GOT3 (cell line): ENCODE data around the gene KBTBD12.

Source experiments
- DNase-seq: peaks from one replicate; lab custom pipeline; 2025; ENCODE audit warnings: mixed read lengths; lab: John Stamatoyannopoulos, UW

Gene KBTBD12

DNA sequence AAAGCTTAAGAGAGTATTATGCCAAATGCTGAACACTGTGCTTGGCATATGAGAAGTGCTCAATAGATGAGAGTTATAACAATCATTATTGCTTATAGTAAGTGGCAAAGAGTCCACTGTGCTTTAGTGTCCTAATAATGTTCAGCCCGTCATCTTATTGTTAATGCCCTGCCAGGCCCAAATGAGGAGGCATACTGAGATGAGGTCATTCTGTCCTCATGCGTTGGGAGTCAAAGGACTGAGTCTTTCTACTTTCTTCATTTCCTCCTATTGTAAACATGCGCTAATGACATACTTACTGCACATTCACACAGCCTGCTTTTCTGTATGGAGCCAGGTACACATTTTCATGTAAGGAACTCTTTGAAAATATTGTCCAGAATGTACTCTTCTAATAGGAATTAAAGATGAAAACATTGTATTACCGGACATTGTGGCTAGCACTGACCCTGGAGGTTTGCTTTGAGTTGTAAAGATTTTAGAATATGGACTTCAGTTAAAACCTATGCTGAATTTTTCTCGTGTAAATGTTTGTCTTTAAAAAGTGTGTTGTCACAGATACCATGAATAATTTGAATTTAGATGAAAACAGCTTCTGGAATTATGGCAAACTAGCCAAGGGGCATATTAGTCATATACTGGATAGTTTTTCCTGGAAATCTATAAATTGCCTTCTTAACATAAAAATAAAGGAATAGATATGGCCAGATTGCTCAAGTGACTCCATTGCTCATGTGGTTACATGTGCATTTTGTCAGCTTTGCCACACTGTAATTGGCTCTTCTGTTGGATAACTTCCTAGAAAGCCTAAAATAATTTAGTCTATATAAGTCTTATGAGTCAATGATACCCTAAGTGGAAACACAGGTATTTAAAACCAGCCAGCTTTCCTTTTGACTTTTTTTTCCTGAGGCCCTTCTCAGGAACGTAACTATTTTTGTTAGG, 38.3 kb downstream of the KBTBD12 start:
- DNase-seq, result no peak

DNA sequence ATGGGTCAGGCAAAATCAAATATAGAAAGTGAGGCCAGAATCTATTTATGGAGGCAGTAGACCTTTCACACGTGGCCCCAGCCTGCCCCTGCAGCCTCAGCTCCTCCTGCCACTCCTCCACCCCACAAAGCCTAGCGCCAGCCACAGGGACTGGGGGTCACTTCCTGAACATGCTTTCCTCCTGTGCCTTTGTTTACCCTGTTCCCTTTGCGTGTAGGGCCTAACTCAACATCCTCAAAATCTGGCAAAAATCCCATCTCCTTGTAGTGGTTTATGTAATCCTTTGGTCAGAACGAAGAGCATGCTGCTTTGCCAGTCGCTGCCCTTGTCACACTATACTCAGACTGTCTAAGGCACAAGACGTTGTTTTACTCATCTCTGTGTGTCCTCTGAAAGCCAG, 39.6 kb downstream of the KBTBD12 start:
- DNase-seq, result no peak

DNA sequence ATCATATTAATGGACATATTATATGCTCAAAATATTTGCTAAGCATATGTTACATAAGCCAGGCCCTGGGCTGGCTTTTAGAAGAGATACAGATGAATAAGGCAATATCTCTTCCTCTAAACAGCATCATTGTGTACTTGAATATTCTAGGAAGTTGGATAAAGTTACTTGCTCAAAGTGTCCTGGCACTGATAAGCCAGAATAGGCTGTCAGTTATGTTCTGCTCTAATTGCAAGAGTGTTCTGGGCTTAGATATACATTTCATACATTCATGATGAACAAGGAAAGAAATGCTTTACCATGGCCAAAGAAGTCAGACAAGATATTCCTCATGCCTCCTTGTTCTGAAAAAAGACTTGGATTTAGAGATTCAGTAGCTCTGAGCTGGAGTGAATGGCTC, 40.7 kb downstream of the KBTBD12 start:
- DNase-seq, result no peak

DNA sequence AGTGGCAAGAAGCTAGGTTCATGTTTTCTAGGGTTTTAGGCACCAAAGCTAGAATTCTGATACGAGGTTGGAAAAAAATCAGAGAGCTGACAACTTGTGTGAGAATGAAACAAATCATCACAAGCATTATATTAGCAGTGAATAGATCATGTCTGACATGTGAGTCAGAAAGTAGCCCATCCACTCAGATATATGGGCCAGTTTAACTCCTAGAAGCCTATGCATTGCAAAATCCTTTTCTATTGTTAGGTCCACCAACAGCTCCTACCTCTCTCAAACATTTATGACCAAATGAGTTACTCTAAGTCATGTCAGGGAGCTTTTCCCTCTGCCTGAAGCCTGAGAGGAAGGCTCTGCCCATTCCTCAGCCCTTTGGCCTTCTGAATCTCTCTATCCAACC, 44.0 kb downstream of the KBTBD12 start:
- no peak for DNase-seq

DNA sequence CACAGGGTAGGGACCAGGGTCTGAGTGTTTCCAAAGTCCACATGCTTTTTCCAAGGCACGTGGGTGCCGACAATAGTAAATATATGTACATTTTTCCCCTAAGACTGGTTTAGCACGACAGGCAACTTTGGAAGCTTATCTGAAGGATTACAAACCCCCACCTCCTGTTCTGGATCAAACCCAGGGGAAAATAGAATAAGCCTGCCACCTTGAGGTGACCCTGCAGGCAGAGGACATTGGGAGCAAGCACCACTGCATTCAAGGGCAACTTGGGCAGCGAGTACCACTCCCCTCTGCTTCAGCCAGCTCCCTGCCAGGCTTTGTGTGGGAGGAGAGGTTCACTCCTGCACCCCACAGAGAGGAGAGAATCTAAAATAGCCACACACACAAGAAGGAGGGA, 44.8 kb downstream of the KBTBD12 start:
- DNase-seq, result no peak

DNA sequence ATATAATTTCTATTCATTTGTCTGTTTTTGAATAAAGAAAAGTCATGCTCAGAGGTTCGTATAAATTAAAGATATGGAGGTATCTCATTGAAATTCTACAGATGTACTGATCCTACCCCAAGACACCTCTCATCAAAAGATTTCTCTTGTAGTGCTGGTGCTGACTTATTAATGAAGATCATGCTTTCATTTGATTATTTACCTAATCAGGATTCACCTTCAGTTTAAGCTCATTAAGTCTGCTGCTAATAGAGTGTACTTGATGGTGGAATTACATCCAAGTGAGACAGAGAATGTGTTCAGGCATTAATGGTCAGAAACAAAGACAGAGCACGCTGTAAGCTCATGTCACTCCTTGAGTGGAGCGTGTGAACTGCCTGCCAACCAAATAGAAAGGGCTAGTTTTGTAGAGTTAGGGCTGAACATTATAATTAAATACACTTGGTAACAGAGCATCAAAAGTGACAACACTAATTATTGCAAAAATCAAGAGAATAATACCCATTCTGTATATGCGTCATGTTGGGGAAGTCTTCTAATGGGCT, 45.5 kb downstream of the KBTBD12 start:
- DNase-seq, result no peak

DNA sequence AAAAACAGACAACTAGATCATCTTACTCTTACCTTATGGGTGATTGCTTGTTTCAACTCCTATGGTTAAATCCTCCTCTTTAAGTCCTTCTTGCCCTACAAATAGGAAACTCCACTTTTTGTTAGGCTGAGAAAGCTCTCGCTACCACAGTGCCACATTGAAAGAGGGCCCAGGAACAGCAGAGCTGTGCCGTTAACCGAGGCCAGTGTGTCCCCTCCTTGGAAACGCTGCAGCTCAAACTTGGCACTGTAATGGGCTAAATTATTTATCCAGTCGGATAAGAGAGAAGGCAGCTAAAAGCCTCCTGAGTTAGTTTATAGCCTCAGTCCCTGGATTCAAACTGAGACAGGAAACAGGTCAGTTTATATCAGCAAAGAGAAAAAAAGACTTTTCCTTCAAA, 46.1 kb downstream of the KBTBD12 start:
- DNase-seq, result no peak

DNA sequence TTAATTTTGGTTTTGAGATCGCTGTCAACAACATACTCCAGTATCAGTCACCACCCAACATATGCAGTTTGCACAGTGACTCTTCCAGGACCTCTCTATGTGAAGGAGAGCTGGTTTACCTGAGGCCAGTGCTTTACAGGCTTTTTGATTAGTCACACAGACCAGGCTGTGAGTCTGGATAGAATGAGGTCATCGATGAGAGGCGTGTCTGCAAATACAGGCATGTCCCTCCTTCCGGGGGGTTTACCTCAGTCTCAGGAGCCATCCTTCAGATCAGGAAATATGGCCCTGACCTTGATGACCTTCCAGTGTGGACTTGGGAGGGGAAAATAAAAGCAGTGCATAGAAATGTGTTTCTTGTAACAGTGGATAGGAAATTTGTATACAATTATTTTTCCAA, 46.9 kb downstream of the KBTBD12 start:
- no peak for DNase-seq

DNA sequence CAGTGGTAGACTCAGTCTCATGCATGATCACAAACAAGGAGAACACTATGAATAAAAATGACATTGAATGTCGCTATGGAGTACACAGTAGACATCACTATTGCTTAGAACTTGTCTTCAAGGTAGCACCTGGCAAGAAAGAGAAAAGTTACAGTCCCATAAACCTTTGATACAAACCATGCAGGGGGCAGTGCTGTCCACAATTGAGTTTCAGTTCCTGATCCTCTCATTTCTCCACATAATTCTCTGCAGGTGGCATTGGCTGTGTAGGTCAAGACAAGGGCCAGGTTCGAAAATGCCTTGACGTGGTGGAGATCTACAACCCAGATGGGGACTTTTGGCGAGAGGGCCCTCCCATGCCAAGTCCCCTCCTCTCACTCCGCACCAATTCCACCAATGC, 47.9 kb downstream of the KBTBD12 start:
- DNase-seq, result no peak

DNA sequence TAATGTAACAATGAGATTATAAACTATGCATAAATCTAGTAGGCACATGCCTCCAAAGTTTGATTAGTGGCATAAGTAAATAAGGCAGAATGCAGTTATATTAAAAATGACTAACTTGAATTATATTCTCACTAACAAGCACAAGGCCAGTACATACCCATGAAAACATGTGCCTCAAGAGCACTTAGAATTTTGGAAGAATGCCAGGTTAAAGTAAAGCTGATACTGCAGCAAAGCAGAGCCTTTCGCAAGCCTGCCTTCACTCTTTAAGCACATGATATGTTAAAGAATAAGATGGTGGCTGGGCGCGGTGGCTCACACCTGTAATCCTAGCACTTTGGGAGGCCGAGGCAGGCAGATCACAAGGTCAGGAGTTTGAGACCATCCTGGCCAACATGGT, 49.0 kb downstream of the KBTBD12 start:
- no peak for DNase-seq

DNA sequence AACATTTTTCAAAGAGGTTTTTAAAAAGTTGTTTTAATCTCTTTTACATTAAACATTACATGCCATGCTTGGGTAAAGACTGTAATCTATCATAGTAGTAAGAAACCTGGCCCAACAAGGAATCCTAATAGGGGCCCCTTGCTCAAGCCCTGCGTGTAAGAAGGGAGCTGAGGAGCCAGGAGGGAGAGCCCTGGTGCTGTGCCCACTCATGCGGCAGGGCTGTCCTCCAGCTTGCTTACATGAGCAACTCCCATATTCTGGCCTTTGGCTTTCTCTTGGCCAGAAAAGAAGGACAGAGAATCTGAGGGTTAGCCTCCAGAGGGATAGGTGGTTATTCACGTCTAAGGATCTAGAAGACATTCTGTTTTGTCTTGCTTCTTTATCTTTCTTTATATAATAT, 49.8 kb downstream of the KBTBD12 start:
- no peak for DNase-seq

DNA sequence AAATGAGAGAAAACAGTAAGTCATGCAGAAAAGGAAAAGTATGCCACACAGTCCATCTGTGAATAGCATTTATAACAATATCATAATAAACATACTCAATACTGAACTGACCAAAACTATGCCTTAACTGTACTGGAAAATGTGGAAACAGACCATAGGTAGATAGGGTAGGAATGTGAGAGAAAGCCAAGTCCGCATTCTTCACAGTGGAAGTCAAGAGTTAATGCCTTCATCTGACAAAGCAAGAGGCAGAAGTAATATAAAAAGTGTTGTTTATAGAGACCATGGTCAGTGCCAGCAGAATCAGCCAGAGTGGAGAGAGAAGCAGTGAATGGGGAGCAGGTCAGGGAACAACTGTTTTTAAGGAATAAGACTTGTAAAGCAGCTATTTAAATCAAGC, 52.3 kb downstream of the KBTBD12 start:
- DNase-seq, result no peak

DNA sequence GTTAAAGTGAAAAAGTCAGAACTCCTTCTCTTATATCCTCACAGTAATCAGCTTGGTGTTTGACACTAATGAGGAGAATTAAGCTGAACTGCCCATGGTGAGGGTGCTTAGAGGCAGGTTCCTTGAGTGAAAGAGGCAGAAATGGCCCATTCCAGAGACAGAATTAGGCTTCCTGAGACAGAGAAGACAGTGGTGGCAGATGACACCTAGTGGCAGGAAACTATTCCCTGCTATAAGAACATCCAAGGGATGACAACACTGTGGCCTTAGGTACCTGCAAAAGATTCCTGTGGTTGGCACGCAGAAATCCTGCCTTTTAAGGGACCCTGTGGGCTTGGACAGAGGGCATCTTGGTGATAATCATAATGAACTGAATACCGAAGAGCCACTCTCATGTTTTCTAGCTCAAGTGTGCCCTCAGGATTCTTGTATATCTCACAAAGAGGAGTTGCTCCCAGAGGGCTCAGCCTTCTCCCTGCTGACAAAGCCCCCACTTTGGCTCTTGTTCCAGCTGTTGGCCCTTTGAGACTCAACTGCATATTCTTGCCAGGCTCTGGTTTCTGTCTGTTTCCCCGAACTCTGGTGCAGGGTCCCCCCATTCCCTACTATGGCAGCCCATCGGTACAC, 56.0 kb downstream of the KBTBD12 start:
- DNase-seq, result no peak

DNA sequence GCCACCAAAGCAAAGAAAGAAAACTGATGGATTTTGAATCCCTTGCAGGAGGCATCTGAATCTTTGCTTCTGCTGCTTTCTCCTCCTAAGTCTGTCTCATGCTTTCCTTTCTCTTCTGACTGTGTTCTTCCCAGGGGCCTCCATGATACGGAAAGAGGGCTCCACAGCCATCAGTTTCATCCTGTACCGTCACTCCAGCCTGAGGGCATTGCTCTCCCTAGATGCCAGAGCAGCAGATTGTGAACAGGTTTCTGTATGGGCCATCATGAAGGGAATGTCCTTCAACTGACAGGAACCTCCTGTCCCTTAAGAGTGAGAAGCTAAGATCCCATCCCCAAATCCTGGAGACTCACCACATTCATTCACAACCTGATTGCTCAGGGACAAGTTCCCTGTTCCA, 59.2 kb downstream of the KBTBD12 start:
- no peak for DNase-seq

DNA sequence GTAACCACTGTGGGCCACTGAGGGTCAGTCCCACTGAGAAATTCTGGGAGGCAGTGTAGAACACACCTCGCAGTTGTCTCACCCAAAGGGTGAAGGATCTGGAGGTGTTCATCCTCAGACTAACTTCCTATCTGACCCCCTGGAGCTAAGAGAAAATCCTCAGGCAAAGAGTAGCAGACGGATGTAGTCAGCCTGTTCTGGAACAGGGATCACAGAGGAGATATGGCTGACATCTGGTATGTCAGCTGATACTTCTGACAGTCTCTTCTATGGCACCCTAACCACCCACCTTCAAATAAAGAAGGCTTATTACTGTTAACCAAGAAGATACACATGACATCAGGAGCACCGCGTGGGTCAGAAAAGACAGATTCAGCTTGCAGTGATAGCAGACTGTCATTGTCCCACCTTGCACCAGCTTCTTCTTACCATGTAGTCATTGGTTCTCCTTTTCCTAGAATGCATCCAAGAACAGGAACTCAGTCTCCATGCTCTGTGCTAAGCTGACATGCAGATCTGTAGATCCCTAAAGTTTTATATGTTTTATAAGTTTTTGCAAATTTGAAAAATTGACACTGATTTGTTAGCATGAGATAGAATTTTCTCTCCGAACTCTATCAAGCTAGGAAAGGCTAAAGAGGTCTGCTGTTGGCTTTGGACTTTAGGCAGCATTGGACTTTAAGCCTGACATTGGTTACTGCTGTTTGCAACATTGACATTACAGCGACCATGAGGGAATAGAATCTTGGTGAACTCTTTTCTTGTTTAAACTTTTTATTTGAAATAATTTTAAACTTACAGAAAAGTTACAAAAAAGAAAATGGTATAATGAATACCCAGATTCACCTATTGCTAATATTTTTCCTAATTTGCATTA, 60.4 kb downstream of the KBTBD12 start:
- no peak for DNase-seq

DNA sequence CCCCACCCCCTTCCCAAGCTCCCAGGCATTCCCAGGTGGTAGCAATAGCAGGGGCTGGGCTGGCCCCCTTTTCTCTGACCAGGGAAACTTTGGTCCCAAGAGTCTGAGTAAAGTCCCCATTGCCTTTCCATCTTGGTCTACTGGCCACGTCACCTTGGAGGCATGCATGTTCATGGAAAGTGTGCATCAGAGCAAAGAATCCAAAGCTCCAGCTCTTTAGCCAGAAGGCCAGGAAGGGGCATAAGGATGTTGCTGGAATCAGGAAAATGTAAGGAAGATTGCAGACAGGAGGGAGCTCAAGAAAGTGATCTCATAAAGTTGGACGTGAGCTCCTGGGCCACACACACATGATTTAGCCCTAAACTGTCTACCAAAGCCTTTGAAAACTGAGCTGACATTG, 63.6 kb downstream of the KBTBD12 start:
- no peak for DNase-seq

DNA sequence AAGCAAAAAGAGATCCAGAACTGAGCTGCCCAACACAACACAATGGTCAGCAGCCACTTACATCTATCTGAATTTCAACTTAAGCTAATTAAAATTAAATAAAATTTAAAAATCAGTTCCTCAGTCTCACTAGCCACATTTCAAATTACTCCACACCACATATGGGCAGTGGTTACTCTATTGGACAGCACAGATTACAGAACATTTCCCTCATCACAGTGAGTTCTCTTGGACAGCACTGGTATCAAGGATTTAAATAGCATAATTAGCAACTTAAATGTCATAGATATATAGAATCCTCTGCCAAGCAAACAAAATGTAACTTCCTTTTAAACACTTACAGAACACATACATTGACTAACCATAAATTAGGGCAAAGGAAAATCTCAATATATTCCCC, 64.4 kb downstream of the KBTBD12 start:
- no peak for DNase-seq

DNA sequence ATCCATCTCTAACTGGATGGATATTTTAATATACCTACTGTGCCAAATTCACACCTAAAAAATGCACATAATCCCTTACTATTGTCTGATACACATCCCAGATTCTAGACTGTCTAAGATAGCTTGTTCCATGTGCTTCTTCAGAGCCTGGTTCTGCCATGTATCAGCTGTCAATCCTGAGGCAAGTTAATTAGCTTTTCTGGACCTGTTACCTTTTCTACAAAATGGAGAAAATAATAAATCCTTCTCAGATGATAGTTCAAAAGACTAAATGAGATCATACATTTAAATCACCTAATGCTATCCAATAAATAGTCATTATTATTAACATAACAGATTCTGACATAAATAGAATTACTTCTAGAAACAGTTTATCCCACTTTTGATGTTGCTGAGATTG, 66.1 kb downstream of the KBTBD12 start:
- no peak for DNase-seq

DNA sequence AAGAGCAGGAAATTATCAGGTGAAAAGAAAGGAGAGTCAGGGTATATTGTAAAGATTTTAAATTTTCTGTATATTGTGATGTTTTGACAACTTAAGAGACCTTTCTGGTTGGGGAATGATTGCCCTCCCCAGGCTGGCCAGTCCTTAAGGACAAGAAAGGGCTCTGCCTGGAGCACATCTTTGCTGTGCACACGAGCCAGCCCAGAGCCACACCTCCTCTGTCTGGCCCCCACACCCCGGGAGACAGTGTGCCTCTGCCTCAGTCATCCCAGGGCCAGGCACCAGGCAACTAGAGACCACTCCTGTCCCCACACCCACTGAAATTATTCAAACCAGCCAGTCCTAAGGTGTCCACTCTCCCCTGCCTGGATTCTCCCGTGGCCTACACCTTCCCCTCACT, 67.1 kb downstream of the KBTBD12 start:
- DNase-seq, result no peak

DNA sequence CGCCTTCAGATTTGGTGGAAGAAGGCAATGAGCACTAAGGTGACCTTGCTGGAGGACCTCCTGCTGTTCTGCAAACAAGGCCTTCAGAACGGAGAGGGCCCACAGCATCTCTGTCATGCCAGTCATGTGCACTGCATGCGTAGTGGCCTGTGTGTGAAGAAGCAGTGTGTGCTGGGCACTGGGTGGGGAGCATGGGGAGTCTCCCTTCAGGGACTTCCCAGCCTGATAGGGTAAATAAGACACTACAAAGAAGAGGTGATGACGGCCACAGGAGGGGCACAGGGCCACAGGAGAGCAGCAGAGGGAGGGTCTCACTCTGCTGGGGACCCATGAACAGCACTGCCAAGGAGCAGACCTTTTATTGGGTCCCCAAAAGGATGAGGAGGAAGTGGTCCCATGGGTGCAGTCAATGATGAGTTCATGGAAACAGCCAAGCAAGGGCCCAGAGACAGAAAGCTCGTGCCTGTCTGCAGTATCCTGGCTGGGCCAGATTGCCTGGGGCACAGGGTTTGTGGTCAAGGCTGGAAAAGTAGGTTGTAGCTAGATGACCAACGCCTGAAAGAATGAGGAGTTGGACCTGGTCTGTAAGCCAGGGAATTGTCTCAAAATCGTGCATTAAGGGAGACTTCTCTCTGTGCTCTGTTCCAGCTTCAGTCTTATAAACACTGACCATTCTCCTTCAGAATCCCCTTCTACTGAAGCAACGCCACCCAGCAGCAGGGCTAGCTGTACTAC, 69.4 kb downstream of the KBTBD12 start:
- peak; percentile 31 for DNase-seq

DNA sequence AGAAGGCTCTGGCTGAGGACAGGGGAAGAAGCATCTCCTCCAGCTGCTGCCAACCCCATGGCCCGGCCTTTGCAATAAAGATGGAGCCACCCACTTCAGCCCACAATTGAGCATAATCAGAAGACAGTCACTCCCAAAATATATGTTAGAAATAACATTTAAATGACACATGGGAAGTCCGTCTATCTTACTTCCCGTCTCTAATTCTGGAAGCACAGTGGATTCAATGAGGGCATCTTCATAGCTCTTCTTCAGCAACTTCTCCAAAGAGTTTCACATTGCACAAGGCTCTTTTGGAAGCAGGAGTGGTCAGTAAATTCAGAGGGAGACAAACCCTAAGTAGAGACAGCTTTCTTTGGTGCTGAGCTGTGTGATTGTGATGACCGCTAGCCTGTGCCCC, 70.2 kb downstream of the KBTBD12 start:
- no peak for DNase-seq
